Activated CD8-positive, alpha-beta T cell treated with anti-CD3 and anti-CD28 coated beads for 36 hours (primary cell): Measurements from ENCODE around the gene AP4S1. TPM values are rescaled to one million over a fixed set of nuclear protein-coding genes. Genes with fewer than 3 reads are reported as not detected.

Experiments used
- ATAC-seq: fragments of 200-7000 bp; cut with Tn5 transposase; one replicate; pipeline ENCODE4 v1.10.0; 2021; ENCODE audit warnings: mild to moderate bottlenecking, moderate library complexity
- CTCF ChIA-PET: fragments of 350-600 bp; sonication (Branson Sonifier 250); formaldehyde crosslinking; loops from one replicate; lab custom pipeline; 2021; ENCODE audit warnings: antibody characterized with exemption; lab: Charles Lee
- POLR2A ChIA-PET: fragments of 350-600 bp; sonication (Branson Sonifier 250); formaldehyde crosslinking; loops from one replicate; lab custom pipeline; 2021; ENCODE audit warnings: antibody characterized with exemption; lab: Charles Lee
- DNase-seq: peaks from one replicate; pipeline ENCODE4 v3.0.0-alpha.2; 2020
- H3K27ac Mint-ChIP-seq: one replicate; pipeline ENCODE4 v1.8.0; 2021; ENCODE audit warnings: mild to moderate bottlenecking, mixed read lengths
- H3K27me3 Mint-ChIP-seq: one replicate; pipeline ENCODE4 v1.8.0; 2021; ENCODE audit warnings: mixed read lengths
- H3K36me3 Mint-ChIP-seq: one replicate; pipeline ENCODE4 v1.8.0; 2021; ENCODE audit warnings: low read depth, mixed read lengths
- H3K4me1 Mint-ChIP-seq: one replicate; pipeline ENCODE4 v1.8.0; 2021; ENCODE audit warnings: low read depth, mixed read lengths
- H3K4me3 Mint-ChIP-seq: one replicate; pipeline ENCODE4 v1.8.0; 2021; ENCODE audit warnings: mild to moderate bottlenecking, moderate library complexity, mixed read lengths
- H3K9me3 Mint-ChIP-seq: one replicate; pipeline ENCODE4 v1.8.0; 2021; ENCODE audit warnings: mixed read lengths
- CTCF ChIP-seq: fragments of 200-600 bp; IDR thresholded peaks from one replicate; pipeline ENCODE4 v1.8.0; 2022; ENCODE audit warnings: antibody characterized with exemption, mild to moderate bottlenecking
- intact Hi-C: fragments of 100-400 bp; cut with micrococcal nuclease; formaldehyde crosslinking; loops from one replicate; pipeline ENCODE4 v1.10.0; 2022
- total RNA-seq, 2 experiments: library from RNA; stranded (reverse); gene quantifications; one replicate each; pipeline ENCODE4 v1.2.3, GENCODE V29; 2021

Gene AP4S1
- total RNA-seq, 2 experiments from 2014 or later, result 3.6 to 4.0 TPM

- ATAC-seq, result no peak
Observed at GRCh38 chr14:31125231-31125630, 99.8 kb downstream of the AP4S1 start.

GRCh38 chr14:31126680-31127079, 101.2 kb downstream of the AP4S1 start:
- H3K9me3 Mint-ChIP-seq, result no peaks in the 10 kb centered on the region
- peaks cover 30% of the 10 kb centered on the region for H3K4me1 Mint-ChIP-seq
- H3K4me3 Mint-ChIP-seq, result no peak overlapping the region
- no peaks in the 10 kb centered on the region for H3K27me3 Mint-ChIP-seq
- H3K36me3 Mint-ChIP-seq, result peaks cover 48% of the 10 kb centered on the region
- no peak for DNase-seq
- ATAC-seq, result no peak
- CTCF ChIA-PET, result interaction anchor here (1.4 kb wide), 1 partner anchor 81 kb away, joined by 5 read pairs; the partner anchor contains the start of gene HECTD1
- intact Hi-C loops, result loop anchor here (10.0 kb wide), 1 partner anchor 228 kb away; no protein-coding TSS in a partner anchor
- POLR2A ChIA-PET, result interaction anchor here (2.0 kb wide), 1 partner anchor 29 kb away, joined by 5 read pairs; no protein-coding TSS in a partner anchor
- no peak overlapping the region for H3K27ac Mint-ChIP-seq
- no peak for TF ChIP-seq CTCF

More at GRCh38 chr14:31125231-31125630, 99.8 kb downstream of the AP4S1 start:
- peaks cover 53% of the 10 kb centered on the region for H3K36me3 Mint-ChIP-seq
- H3K9me3 Mint-ChIP-seq, result no peaks in the 10 kb centered on the region
- H3K4me3 Mint-ChIP-seq, result no peak overlapping the region
- ChIA-PET POLR2A (interaction anchor here (0.6 to 1.5 kb wide), 2 partner anchors 13 to 37 kb away, joined by 4 to 5 read pairs; no protein-coding TSS in a partner anchor), CTCF (no interaction called here)
- H3K27me3 Mint-ChIP-seq, result no peaks in the 10 kb centered on the region
- TF ChIP-seq CTCF, result no peak
- DNase-seq, result no peak
- peaks cover 30% of the 10 kb centered on the region for H3K4me1 Mint-ChIP-seq
- intact Hi-C loops, result loop anchor here (10.0 kb wide), 1 partner anchor 230 kb away; no protein-coding TSS in a partner anchor
- H3K27ac Mint-ChIP-seq, result no peak overlapping the region

GRCh38 chr14:31127690-31128089, 102.2 kb downstream of the AP4S1 start:
- peak; percentile 40 for DNase-seq
- peaks cover 30% of the 10 kb centered on the region for H3K4me1 Mint-ChIP-seq
- no peak for TF ChIP-seq CTCF
- H3K9me3 Mint-ChIP-seq, result no peaks in the 10 kb centered on the region
- H3K27ac Mint-ChIP-seq, result no peak overlapping the region
- ChIA-PET POLR2A (interaction anchor here (1.1 to 2.0 kb wide), 2 partner anchors 30 to 248 kb away, joined by 3 to 5 read pairs; no protein-coding TSS in a partner anchor), CTCF (interaction anchor here (1.0 to 2.6 kb wide), 4 partner anchors 11 to 147 kb away, joined by 3 to 6 read pairs (median 6); partner anchors contain the start of gene HECTD1)
- ATAC-seq, result peak; percentile 93
- H3K36me3 Mint-ChIP-seq, result peaks cover 42% of the 10 kb centered on the region
- H3K4me3 Mint-ChIP-seq, result no peak overlapping the region
- H3K27me3 Mint-ChIP-seq, result no peaks in the 10 kb centered on the region
- intact Hi-C loops, result loop anchor here (10.0 kb wide), 1 partner anchor 227 kb away; no protein-coding TSS in a partner anchor

- DNase-seq (no peak), ATAC-seq (no peak)
- Mint-ChIP-seq H3K4me1 (peaks cover 29% of the 10 kb centered on the region), H3K4me3 (no peak overlapping the region), H3K36me3 (peaks cover 38% of the 10 kb centered on the region), H3K27ac (peak overlapping the region; percentile 0), H3K9me3 (no peaks in the 10 kb centered on the region), H3K27me3 (no peaks in the 10 kb centered on the region)
- ChIA-PET POLR2A (interaction anchor here (0.6 to 2.0 kb wide), 3 partner anchors 19 to 247 kb away, joined by 3 to 5 read pairs (median 3); no protein-coding TSS in a partner anchor), CTCF (interaction anchor here (1.0 to 2.6 kb wide), 4 partner anchors 10 to 148 kb away, joined by 3 to 6 read pairs (median 6); no protein-coding TSS in a partner anchor)
- TF ChIP-seq CTCF, result no peak
- intact Hi-C loops, result loop anchor here (10.0 kb wide), 1 partner anchor 226 kb away; no protein-coding TSS in a partner anchor
Observed at GRCh38 chr14:31128601-31129526, 103.4 kb downstream of the AP4S1 start.
